H1 (cell line): Measurements from ENCODE around the gene DUSP12. TPM values are rescaled to one million over a fixed set of nuclear protein-coding genes. Genes with fewer than 3 reads are reported as not detected.
A peak's percentile ranks its signal among the peaks of the same experiment; 100 is the strongest.

Experiments used
- CTCF ChIA-PET: fragments of 300-600 bp; sonication (Branson Sonifier 250); formaldehyde crosslinking; loops from one replicate; lab custom pipeline; 2021; ENCODE audit not compliant: partially characterized antibody; lab: Charles Lee
- POLR2A ChIA-PET: fragments of 300-600 bp; sonication (Branson Sonifier 250); formaldehyde crosslinking; loops from one replicate; lab custom pipeline; 2021; ENCODE audit warnings: inconsistent platforms; ENCODE audit not compliant: partially characterized antibody; lab: Charles Lee
- DNase-seq, 2 experiments: peaks; one replicate each; pipeline versions ENCODE4 v3.0.0 to v3.0.0-alpha.2; 2010 to 2022; ENCODE audit warnings: low spot score in 2 of 2, low read depth in 1 of 2, mixed read lengths in 1 of 2
- FAIRE-seq: peaks from 2 replicates; lab custom pipeline; 2011; peaks lifted over from hg19 to GRCh38; lab: Jason Lieb, UNC
- H2AFZ ChIP-seq: 2 replicates; pipeline ENCODE4 v1.8.1; 2012; ENCODE audit warnings: low read length, inconsistent platforms
- H2AK5ac ChIP-seq: 2 replicates; pipeline ENCODE4 v1.6.1; 2013; ENCODE audit warnings: low read depth, low read length
- H2BK120ac ChIP-seq: replicated peaks from 2 replicates; pipeline ENCODE3; 2013; ENCODE audit warnings: low read depth, low read length, inconsistent platforms
- H2BK12ac ChIP-seq: 2 replicates; pipeline ENCODE4 v1.6.1; 2013; ENCODE audit warnings: low read depth, low read length
- H2BK15ac ChIP-seq: 2 replicates; pipeline ENCODE4 v1.6.1; 2013; ENCODE audit warnings: low read length
- H2BK20ac ChIP-seq: 2 replicates; pipeline ENCODE4 v1.6.1; 2013; ENCODE audit warnings: low read length
- H2BK5ac ChIP-seq: 2 replicates; pipeline ENCODE4 v1.6.1; 2013; ENCODE audit warnings: low read depth, low read length
- H3K14ac ChIP-seq: 2 replicates; pipeline ENCODE4 v1.6.1; 2013; ENCODE audit warnings: inconsistent platforms; ENCODE audit not compliant: insufficient read length
- H3K18ac ChIP-seq: 2 replicates; pipeline ENCODE4 v1.6.1; 2013; ENCODE audit warnings: low read length; ENCODE audit errors: extremely low read depth
- H3K23ac ChIP-seq: 2 replicates; pipeline ENCODE4 v1.6.1; 2013; ENCODE audit warnings: inconsistent platforms; ENCODE audit not compliant: insufficient read length
- H3K23me2 ChIP-seq: 2 replicates; pipeline ENCODE4 v1.6.1; 2013; ENCODE audit warnings: low read depth, low read length
- H3K27ac ChIP-seq: 2 replicates; pipeline ENCODE4 v1.6.1; 2011; ENCODE audit warnings: low read depth, low read length, inconsistent platforms
- H3K27me3 ChIP-seq, 4 experiments: replicated peaks in 1 of 4; 1 replicate in 1 of 4; 2 replicates in 3 of 4; pipeline versions ENCODE4 v1.6.1 to v1.8.1; 2011 to 2013; ENCODE audit warnings: low read length in 3 of 4, mild to moderate bottlenecking in 3 of 4, inconsistent platforms in 2 of 4, mixed read lengths in 2 of 4, moderate library complexity in 1 of 4; ENCODE audit not compliant: control insufficient read depth in 3 of 4, insufficient read depth in 3 of 4; ENCODE audit errors: extremely low read depth in 1 of 4
- H3K36me3 ChIP-seq, 4 experiments: 2 replicates each; pipeline versions ENCODE4 v1.6.1 to v1.8.1; 2011 to 2013; ENCODE audit warnings: mild to moderate bottlenecking in 4 of 4, low read length in 3 of 4, moderate library complexity in 2 of 4, control low read depth in 1 of 4, inconsistent platforms in 1 of 4; ENCODE audit not compliant: insufficient read depth in 4 of 4, control insufficient read depth in 2 of 4
- H3K4ac ChIP-seq: replicated peaks from 2 replicates; pipeline ENCODE3; 2013; ENCODE audit warnings: low read length, low read depth, mixed read lengths, inconsistent platforms; ENCODE audit not compliant: insufficient read length
- H3K4me1 ChIP-seq, 4 experiments: replicated peaks in 1 of 4; 1 replicate in 1 of 4; 2 replicates in 3 of 4; pipeline versions ENCODE4 v1.6.1 to v1.8.1; 2011 to 2013; ENCODE audit warnings: low read length in 3 of 4, inconsistent platforms in 2 of 4, mixed read lengths in 1 of 4; ENCODE audit not compliant: insufficient read depth in 4 of 4, control insufficient read depth in 3 of 4
- H3K4me2 ChIP-seq, 2 experiments: 2 replicates each; pipeline versions ENCODE4 v1.6.1 to v1.8.1; 2011 to 2013; ENCODE audit warnings: low read depth in 2 of 2, low read length in 2 of 2, control low read depth in 1 of 2, inconsistent platforms in 1 of 2, mild to moderate bottlenecking in 1 of 2; ENCODE audit not compliant: insufficient read depth in 1 of 2
- H3K4me3 ChIP-seq, 4 experiments: fragments of 200-600, 300-600 bp in 1 of 4; sonication (generic), shearing (Covaris generic), sonication (Bioruptor Twin) in 1 of 4; 2 replicates each; pipeline versions ENCODE4 v1.5.1 to v1.8.1; 2011 to 2016; ENCODE audit warnings: low read length in 4 of 4, low read depth in 3 of 4, control low read depth in 2 of 4, inconsistent platforms in 2 of 4, mild to moderate bottlenecking in 2 of 4, mixed read lengths in 1 of 4, moderate library complexity in 1 of 4; ENCODE audit not compliant: insufficient read depth in 2 of 4; ENCODE audit errors: extremely low read depth in 1 of 4
- H3K56ac ChIP-seq: replicated peaks from 2 replicates; pipeline ENCODE3; 2013; ENCODE audit warnings: low read depth, mild to moderate bottlenecking, mixed read lengths, low read length, inconsistent platforms; ENCODE audit not compliant: insufficient read length
- H3K79me1 ChIP-seq: 2 replicates; pipeline ENCODE4 v1.6.1; 2013; ENCODE audit warnings: low read depth, low read length, control low read depth
- H3K79me2 ChIP-seq, 2 experiments: 2 replicates each; pipeline versions ENCODE4 v1.6.1 to v1.8.1; 2012 to 2013; ENCODE audit warnings: low read length in 2 of 2, mild to moderate bottlenecking in 2 of 2, inconsistent platforms in 1 of 2; ENCODE audit not compliant: insufficient read depth in 2 of 2, control insufficient read depth in 1 of 2
- H3K9ac ChIP-seq, 4 experiments: replicated peaks in 1 of 4; 1 replicate in 1 of 4; 2 replicates in 3 of 4; pipeline versions ENCODE4 v1.6.1 to v1.8.1; 2011 to 2013; ENCODE audit warnings: low read depth in 3 of 4, low read length in 3 of 4, control low read depth in 2 of 4, mild to moderate bottlenecking in 2 of 4, moderate library complexity in 2 of 4, inconsistent platforms in 1 of 4; ENCODE audit errors: extremely low read depth in 1 of 4
- H3K9me3 ChIP-seq, 2 experiments: 2 replicates each; pipeline versions ENCODE4 v1.6.1 to v1.8.1; 2012 to 2013; ENCODE audit warnings: mild to moderate bottlenecking in 2 of 2, moderate library complexity in 2 of 2, control low read depth in 1 of 2, inconsistent platforms in 1 of 2, low read depth in 1 of 2, low read length in 1 of 2, mixed read lengths in 1 of 2; ENCODE audit not compliant: insufficient read depth in 2 of 2
- H4K20me1 ChIP-seq, 2 experiments: replicated peaks in 1 of 2; 2 replicates each; pipeline versions ENCODE3 to v1.8.1; 2011 to 2013; ENCODE audit warnings: inconsistent platforms in 2 of 2, low read length in 2 of 2, mild to moderate bottlenecking in 1 of 2; ENCODE audit not compliant: insufficient read depth in 2 of 2, control insufficient read depth in 1 of 2
- H4K5ac ChIP-seq: 2 replicates; pipeline ENCODE4 v1.6.1; 2013; ENCODE audit warnings: low read length, low read depth, mixed read lengths, inconsistent platforms; ENCODE audit not compliant: insufficient read length
- H4K8ac ChIP-seq: 2 replicates; pipeline ENCODE4 v1.8.0; 2013; ENCODE audit warnings: mild to moderate bottlenecking, moderate library complexity, low read length, inconsistent platforms; ENCODE audit not compliant: insufficient read depth; ENCODE audit errors: extremely low read depth
- H4K91ac ChIP-seq: replicated peaks from 2 replicates; pipeline ENCODE3; 2013; ENCODE audit warnings: low read length, mixed read lengths, inconsistent platforms; ENCODE audit not compliant: insufficient read length
- BRCA1 ChIP-seq: IDR thresholded peaks from 2 replicates; pipeline ENCODE4 v1.6.1; 2012; ENCODE audit warnings: low read depth, low read length, improper control_type of control experiment
- CTBP2 ChIP-seq: IDR thresholded peaks from 2 replicates; pipeline ENCODE4 v1.7.0; 2011; ENCODE audit warnings: borderline replicate concordance, mild to moderate bottlenecking, moderate library complexity, mixed read lengths, low read length; ENCODE audit not compliant: insufficient read depth, insufficient read length
- SRF ChIP-seq: IDR thresholded peaks from 2 replicates; pipeline ENCODE4 v1.6.1; 2011; ENCODE audit warnings: mild to moderate bottlenecking, low read depth, low read length, moderate library complexity
- WGBS, 2 experiments: shearing (Covaris generic) in 1 of 2; methylation state at CpG; one replicate each; pipeline versions ENCODE4 v1.1.6 to v1.1.7; 2013 to 2015; ENCODE audit warnings: low lambda C conversion rate in 2 of 2, mixed read lengths in 2 of 2, inconsistent platforms in 1 of 2, low coverage in 1 of 2, missing lambda C conversion rate in 1 of 2; ENCODE audit not compliant: insufficient replicate concordance in 2 of 2, insufficient coverage in 1 of 2, insufficient read length in 1 of 2; ENCODE audit errors: extremely low coverage in 1 of 2, missing lambda C conversion rate in 1 of 2; 5-methylcytosine and 5-hydroxymethylcytosine counted together
- polyA plus RNA-seq, 7 experiments: library from polyadenylated mRNA; depleted of rRNA in 3 of 7; stranded (reverse) in 5 of 7; unstranded in 2 of 7; fragments of >200 nt in 5 of 7; fragments of 200-250 nt in 2 of 7; gene quantifications; 1 replicate in 5 of 7; 2 replicates in 1 of 7; 4 replicates in 1 of 7; pipeline versions ENCODE4 v1.2.1 to v1.2.3, GENCODE V29; 2011 to 2013; ENCODE audit warnings: missing spikeins in 2 of 7, mixed read lengths in 2 of 7
- total RNA-seq: library from RNA; stranded (reverse); fragmentation: NEBNext Ultra II Directional; extraction: Animal tissue kit (Norgen Biotek cat#: 25700); gene quantifications from 2 replicates; pipeline ENCODE4 v1.2.1, GENCODE V29; 2021
- TF ChIP-seq, protein P1 (sequence below): IDR thresholded peaks from 2 replicates; pipeline ENCODE4 v1.6.1; 2011; ENCODE audit warnings: low read depth, mild to moderate bottlenecking, low read length; ENCODE audit not compliant: insufficient read depth

DUSP12 gene
- total and polyA plus RNA-seq, 2 of the 8 experiments (the other 6 are each of a cell fraction or from before 2014, with no cell fraction given): 27.6 to 33.9 TPM

DNA sequence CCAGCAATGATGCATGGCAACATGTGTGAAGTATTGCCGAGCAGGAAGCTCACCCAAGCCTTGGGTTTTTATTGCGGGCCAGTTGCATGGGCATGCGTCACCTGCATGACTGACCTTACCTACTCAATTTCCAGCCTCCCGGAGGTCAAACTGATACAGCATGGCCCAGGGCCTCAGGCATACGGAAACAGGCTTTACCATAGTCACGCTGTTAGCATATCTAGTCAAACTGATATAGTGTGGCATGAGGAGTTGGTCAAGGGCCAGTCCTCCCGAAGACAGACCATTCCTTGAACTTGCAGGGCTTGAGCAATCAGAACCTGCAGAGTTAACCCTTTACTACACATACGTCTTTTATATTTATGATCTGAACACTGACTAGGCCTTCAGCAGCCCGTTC, 6.4 kb upstream of the DUSP12 start:
- Histone ChIP-seq H3K9me3 (no peaks in the 10 kb centered on the region), H4K91ac (no peak overlapping the region), H2BK5ac (no peak overlapping the region), H3K18ac (no peak overlapping the region), H3K4ac (no peak overlapping the region), H2BK12ac (no peak overlapping the region), H2BK120ac (no peak overlapping the region), H4K8ac (no peak overlapping the region), H4K20me1 (no peaks in the 10 kb centered on the region), H3K4me3 (no peak overlapping the region), H3K4me1 (no peaks in the 10 kb centered on the region), H3K4me2 (no peak overlapping the region), H3K27me3 (no peaks in the 10 kb centered on the region), H3K9ac (no peak overlapping the region), H3K27ac (no peak overlapping the region), H3K56ac (no peak overlapping the region), H2BK20ac (no peak overlapping the region), H2AFZ (peak overlapping the region; percentile 40; the same call in 1 of the 2 replicates), H2AK5ac (no peak overlapping the region), H2BK15ac (no peak overlapping the region), H3K36me3 (no peaks in the 10 kb centered on the region), H3K79me1 (no peaks in the 10 kb centered on the region), H3K23ac (no peak overlapping the region), H4K5ac (no peak overlapping the region), H3K79me2 (no peaks in the 10 kb centered on the region), H3K23me2 (no peaks in the 10 kb centered on the region), H3K14ac (no peak overlapping the region)
- FAIRE-seq: no peak
- TF ChIP-seq BRCA1 (no peak), CTBP2 (no peak), SRF (no peak)
- TF ChIP-seq, protein P1, sequence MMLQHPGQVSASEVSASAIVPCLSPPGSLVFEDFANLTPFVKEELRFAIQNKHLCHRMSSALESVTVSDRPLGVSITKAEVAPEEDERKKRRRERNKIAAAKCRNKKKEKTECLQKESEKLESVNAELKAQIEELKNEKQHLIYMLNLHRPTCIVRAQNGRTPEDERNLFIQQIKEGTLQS: no peak
- POLR2A ChIA-PET: interaction anchor here (0.8 kb wide), 1 partner anchor 17 kb away, joined by 3 read pairs; no protein-coding TSS in a partner anchor
- 83% methylated on average over 9 of the region's 9 CpGs; no CpG with 5 or more reads in 1 of the 2 experiments for whole genome bisulfite sequencing, 2 experiments
- CTCF ChIA-PET: interaction anchor here (0.6 to 1.2 kb wide), 3 partner anchors 23 to 989 kb away, joined by 3 to 4 read pairs (median 3); no protein-coding TSS in a partner anchor
- DNase-seq: no peak
